Trophoblast cell (in vitro differentiated cells and primary cell): ENCODE measurements around the gene RGPD6. TPM values are rescaled to one million over a fixed set of nuclear protein-coding genes. Genes with fewer than 3 reads are reported as not detected.
"Not testable (repeated sequence)": the region's sequence is repeated elsewhere in the genome, so short reads cannot be mapped to it uniquely, and the experiment has no call there.

ENCODE experiments used
- DNase-seq, 2 donors: peaks; one replicate each; pipeline ENCODE4 v3.0.0-alpha.2; 2016
- H2AFZ ChIP-seq: 2 replicates; pipeline ENCODE4 v1.6.1; 2013; ENCODE audit warnings: low read length, moderate library complexity, mild to moderate bottlenecking; ENCODE audit not compliant: insufficient read depth, poor library complexity
- H2AK5ac ChIP-seq: 2 replicates; pipeline ENCODE4 v1.6.1; 2013; ENCODE audit warnings: mild to moderate bottlenecking, low read length
- H2BK120ac ChIP-seq: 2 replicates; pipeline ENCODE4 v1.6.1; 2013; ENCODE audit warnings: low read length, mild to moderate bottlenecking, moderate library complexity; ENCODE audit not compliant: insufficient read depth, poor library complexity
- H2BK12ac ChIP-seq: 2 replicates; pipeline ENCODE4 v1.6.1; 2013; ENCODE audit warnings: mild to moderate bottlenecking, low read length, moderate library complexity
- H2BK5ac ChIP-seq: 2 replicates; pipeline ENCODE4 v1.6.1; 2013; ENCODE audit warnings: low read length, low read depth, moderate library complexity, mild to moderate bottlenecking; ENCODE audit not compliant: poor library complexity
- H3K14ac ChIP-seq: 2 replicates; pipeline ENCODE4 v1.6.1; 2013; ENCODE audit warnings: mild to moderate bottlenecking, low read length
- H3K18ac ChIP-seq: 2 replicates; pipeline ENCODE4 v1.6.1; 2013; ENCODE audit warnings: mild to moderate bottlenecking, low read length
- H3K23ac ChIP-seq: 2 replicates; pipeline ENCODE4 v1.6.1; 2013; ENCODE audit warnings: low read length
- H3K27ac ChIP-seq: 2 replicates; pipeline ENCODE4 v1.5.1; 2013; ENCODE audit warnings: low read depth, mild to moderate bottlenecking, inconsistent platforms, low read length, moderate library complexity
- H3K27me3 ChIP-seq: 2 replicates; pipeline ENCODE4 v1.6.1; 2013; ENCODE audit warnings: inconsistent platforms, mild to moderate bottlenecking, low read length, moderate library complexity; ENCODE audit not compliant: insufficient read depth
- H3K36me3 ChIP-seq, 2 experiments: 1 replicate in 1 of 2; 2 replicates in 1 of 2; pipeline ENCODE4 v1.6.1; 2013; ENCODE audit warnings: low read length in 2 of 2, mild to moderate bottlenecking in 2 of 2, moderate library complexity in 1 of 2; ENCODE audit not compliant: insufficient read depth in 2 of 2, control insufficient read depth in 1 of 2
- H3K4ac ChIP-seq: 2 replicates; pipeline ENCODE4 v1.6.1; 2013; ENCODE audit warnings: low read depth, mild to moderate bottlenecking, low read length, moderate library complexity
- H3K4me1 ChIP-seq, 2 experiments: 1 replicate in 1 of 2; 2 replicates in 1 of 2; pipeline ENCODE4 v1.6.1; 2013; ENCODE audit warnings: low read length in 2 of 2, mild to moderate bottlenecking in 2 of 2, moderate library complexity in 1 of 2; ENCODE audit not compliant: insufficient read depth in 2 of 2, control insufficient read depth in 1 of 2
- H3K4me2 ChIP-seq: 2 replicates; pipeline ENCODE4 v1.6.1; 2013; ENCODE audit warnings: inconsistent platforms, mild to moderate bottlenecking, low read length, moderate library complexity
- H3K4me3 ChIP-seq: 2 replicates; pipeline ENCODE4 v1.5.1; 2013; ENCODE audit warnings: mild to moderate bottlenecking, low read depth, low read length, inconsistent platforms
- H3K79me1 ChIP-seq: one replicate; pipeline ENCODE4 v1.6.1; 2013; ENCODE audit warnings: low read length
- H3K79me2 ChIP-seq: 2 replicates; pipeline ENCODE4 v1.6.1; 2013; ENCODE audit warnings: low read length, mild to moderate bottlenecking; ENCODE audit not compliant: control insufficient read depth, insufficient read depth, poor library complexity
- H3K9ac ChIP-seq: 2 replicates; pipeline ENCODE4 v1.6.1; 2013; ENCODE audit warnings: mild to moderate bottlenecking, low read length
- H3K9me3 ChIP-seq: 2 replicates; pipeline ENCODE4 v1.6.1; 2013; ENCODE audit warnings: low read depth, mild to moderate bottlenecking, control low read depth, inconsistent platforms, low read length; ENCODE audit not compliant: insufficient read depth
- H4K12ac ChIP-seq: 2 replicates; pipeline ENCODE4 v1.6.1; 2013; ENCODE audit warnings: low read depth, mild to moderate bottlenecking, low read length, moderate library complexity
- H4K8ac ChIP-seq: 2 replicates; pipeline ENCODE4 v1.6.1; 2013; ENCODE audit warnings: low read depth, mild to moderate bottlenecking, low read length, moderate library complexity
- H4K91ac ChIP-seq: one replicate; pipeline ENCODE4 v1.6.1; 2013; ENCODE audit warnings: low read depth, mild to moderate bottlenecking, low read length, moderate library complexity
- WGBS: extraction: QIAGEN DNeasy Blood & Tissue Kit; methylation state at CpG from one replicate; pipeline ENCODE4 v1.1.7; 2013; ENCODE audit warnings: missing lambda C conversion rate; ENCODE audit not compliant: insufficient read length, insufficient coverage; ENCODE audit errors: extremely low coverage; 5-methylcytosine and 5-hydroxymethylcytosine counted together
- polyA plus RNA-seq: library from polyadenylated mRNA; stranded (reverse); fragments of 200-250 nt; gene quantifications from 2 replicates; pipeline ENCODE4 v1.2.3, GENCODE V29; 2013

RGPD6 gene
- 1.7 and 3.2 TPM in 2 replicates for polyA plus RNA-seq

DNA sequence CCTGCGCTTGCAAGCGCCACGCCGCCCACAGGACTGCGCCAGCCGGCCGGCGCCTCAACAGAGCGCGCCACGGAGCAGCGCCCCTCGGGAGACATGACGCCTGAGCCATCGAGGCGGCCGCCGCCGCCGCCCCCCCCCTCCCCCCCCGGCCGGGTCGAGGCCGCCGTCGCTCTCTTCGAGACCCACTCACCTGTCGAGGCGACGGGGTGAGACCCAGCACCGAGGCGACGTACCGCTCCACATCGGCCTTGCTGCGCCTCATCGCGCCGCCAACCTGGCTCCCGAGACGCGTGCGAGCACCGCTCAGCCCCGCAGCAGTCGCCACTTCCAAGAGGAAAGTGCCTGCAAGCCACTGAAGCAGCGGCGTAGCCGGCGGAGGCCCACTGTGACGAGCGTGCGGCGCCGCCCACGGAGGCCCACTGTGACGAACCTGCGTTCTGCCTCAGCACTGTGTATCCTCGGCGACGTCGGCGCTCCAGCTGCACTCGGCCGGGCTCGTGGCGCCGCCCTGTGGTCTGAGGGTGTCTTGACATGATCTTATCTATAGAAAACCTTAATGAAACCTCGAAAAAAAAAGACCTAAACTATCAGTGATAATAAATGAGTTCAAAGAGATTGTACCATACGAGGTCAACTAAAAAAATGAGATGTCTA, at the start of gene RGPD6:
TSS of gene RGPD6 (minus strand) at position 460 of the 654 bp plus-strand sequence. CDS start at position 262, 198 bp downstream.
- H3K4me3 ChIP-seq, H3K23ac ChIP-seq, H3K27ac ChIP-seq, H3K79me1 ChIP-seq, H3K4me1 ChIP-seq, H4K91ac ChIP-seq, H3K9ac ChIP-seq, H3K4ac ChIP-seq, H3K14ac ChIP-seq, H3K36me3 ChIP-seq, H3K79me2 ChIP-seq, H2AFZ ChIP-seq, H4K8ac ChIP-seq, DNase-seq, H3K4me2 ChIP-seq, H3K9me3 ChIP-seq, H3K27me3 ChIP-seq, H4K12ac ChIP-seq, H2BK5ac ChIP-seq, H3K18ac ChIP-seq, H2AK5ac ChIP-seq, H2BK120ac ChIP-seq, H2BK12ac ChIP-seq: not testable (repeated sequence)
- WGBS: no CpG with 5 or more reads among the region's 70 CpGs

DNA sequence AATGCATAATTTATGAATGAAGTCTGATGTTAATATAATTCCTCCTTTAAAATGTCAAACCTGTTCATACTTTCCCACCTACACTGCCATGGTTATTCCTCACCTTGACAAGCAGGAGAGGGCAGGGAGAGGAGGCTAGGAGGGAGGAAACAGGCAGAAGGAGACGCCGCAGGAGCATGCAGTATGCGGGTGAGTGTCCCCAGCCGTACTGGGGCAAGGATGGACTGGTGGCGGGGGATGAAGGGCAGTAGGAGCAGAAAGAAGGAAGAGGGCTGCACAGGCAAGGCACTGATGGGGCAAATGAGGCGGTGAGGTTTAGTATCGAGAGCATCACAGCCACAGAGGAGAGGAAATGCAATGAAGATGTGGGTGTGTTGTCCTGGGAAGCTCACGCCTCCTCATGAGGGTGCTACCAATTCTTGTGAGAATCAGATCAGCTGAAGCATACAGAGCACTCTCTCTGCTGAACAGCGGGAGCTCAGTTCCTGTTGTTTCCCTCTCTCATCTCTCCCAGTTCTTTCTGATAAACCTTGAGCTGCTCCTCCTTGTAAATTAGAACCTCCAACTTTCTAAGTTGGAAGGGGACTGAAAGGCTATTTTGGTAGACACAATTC, 42.4 kb upstream of the RGPD6 start:
- not testable (repeated sequence) for DNase-seq

DNA sequence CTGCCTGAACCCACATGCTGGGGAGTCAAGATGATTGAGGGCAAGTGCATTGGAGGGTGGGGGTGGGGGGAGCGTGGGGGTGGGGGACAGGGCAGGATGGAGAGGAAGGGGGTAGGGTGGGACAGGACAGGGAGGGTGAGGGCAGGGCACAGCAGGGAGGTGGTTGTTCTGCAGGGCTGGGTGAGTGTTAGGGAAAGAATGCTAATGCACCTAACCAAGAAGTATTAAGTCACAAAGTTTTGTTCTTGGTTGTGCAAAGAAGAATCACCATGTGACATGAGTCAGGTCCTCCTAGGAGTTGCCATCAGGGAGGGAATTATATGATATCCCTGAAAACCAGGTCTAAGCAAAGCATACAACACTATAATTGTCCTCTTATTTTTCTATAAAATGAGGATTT, 36.9 kb upstream of the RGPD6 start:
- not testable (repeated sequence) for H3K27ac ChIP-seq, H3K9me3 ChIP-seq, H2BK5ac ChIP-seq, H3K9ac ChIP-seq, H3K18ac ChIP-seq, H4K91ac ChIP-seq, H3K79me1 ChIP-seq, H3K4me2 ChIP-seq, H2AK5ac ChIP-seq, H2AFZ ChIP-seq, H4K12ac ChIP-seq, H3K4me3 ChIP-seq, DNase-seq, H4K8ac ChIP-seq, H3K14ac ChIP-seq, H2BK12ac ChIP-seq, H3K4me1 ChIP-seq, H2BK120ac ChIP-seq, H3K23ac ChIP-seq, H3K79me2 ChIP-seq, H3K36me3 ChIP-seq, H3K4ac ChIP-seq, H3K27me3 ChIP-seq
- no CpG with 5 or more reads among the region's 1 CpG for WGBS

More for the DNA sequence above, 42.4 kb upstream of the RGPD6 start:
- not testable (repeated sequence) for H3K36me3 ChIP-seq, H3K79me1 ChIP-seq, H2AK5ac ChIP-seq, H2BK120ac ChIP-seq, H4K91ac ChIP-seq, H3K27ac ChIP-seq, H3K4me3 ChIP-seq, H3K27me3 ChIP-seq, H4K12ac ChIP-seq, H2BK5ac ChIP-seq, H3K9me3 ChIP-seq, H3K4me1 ChIP-seq, H3K9ac ChIP-seq, H3K79me2 ChIP-seq, H3K14ac ChIP-seq, H3K4me2 ChIP-seq, H2AFZ ChIP-seq, H4K8ac ChIP-seq, H3K23ac ChIP-seq, H3K4ac ChIP-seq, H2BK12ac ChIP-seq, H3K18ac ChIP-seq
- no CpG with 5 or more reads among the region's 9 CpGs for WGBS

DNA sequence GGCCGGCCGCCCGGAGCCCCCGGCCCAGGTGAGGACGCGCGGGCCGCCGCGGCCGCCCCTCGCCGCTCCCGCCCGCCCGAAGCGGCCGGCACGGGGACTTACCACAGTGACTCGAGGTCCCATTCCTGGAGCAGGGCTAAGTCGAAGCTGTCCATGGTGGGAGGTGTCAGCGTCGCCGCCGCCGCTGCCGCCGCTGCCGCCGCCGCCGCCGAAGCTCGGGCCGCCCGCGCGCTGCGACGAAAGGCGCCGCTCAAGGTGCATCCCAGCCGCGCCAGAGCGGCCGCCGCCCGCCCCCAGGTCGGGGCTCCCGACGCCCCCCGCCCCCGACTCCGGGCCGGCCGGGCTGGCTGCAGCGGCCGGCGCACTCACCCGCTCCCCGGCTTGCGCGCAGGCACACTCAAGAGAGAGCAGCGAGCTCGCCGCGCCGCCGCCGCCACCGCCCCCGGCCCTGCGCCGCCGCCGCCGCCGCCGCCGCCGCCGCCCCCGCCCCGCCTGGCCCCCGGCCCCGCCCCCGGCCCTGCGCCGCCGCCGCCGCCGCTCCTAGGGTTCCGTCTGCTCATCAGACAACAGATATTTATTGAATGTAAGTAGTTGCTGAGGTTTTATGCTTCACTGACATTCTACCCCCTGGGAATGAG, 33.7 kb upstream of the RGPD6 start:
- not testable (repeated sequence) for H2AFZ ChIP-seq, H2BK5ac ChIP-seq, H4K91ac ChIP-seq, H2BK120ac ChIP-seq, H3K14ac ChIP-seq, H3K36me3 ChIP-seq, H3K4ac ChIP-seq, H3K9me3 ChIP-seq, H2AK5ac ChIP-seq, H4K12ac ChIP-seq, H3K79me2 ChIP-seq, H3K79me1 ChIP-seq, H3K27ac ChIP-seq, H3K23ac ChIP-seq, H3K4me1 ChIP-seq, H3K4me2 ChIP-seq, H4K8ac ChIP-seq, H3K27me3 ChIP-seq, H3K18ac ChIP-seq, H2BK12ac ChIP-seq, H3K4me3 ChIP-seq, H3K9ac ChIP-seq, DNase-seq
- WGBS: no CpG with 5 or more reads among the region's 94 CpGs
